Sigmoid colon (tissue), 3 donors: Measurements from ENCODE around the gene FBXL20.

Experiments
- CTCF ChIP-seq, 4 experiments: fragments of 450-650 bp in 3 of 4; fragments of 200-600 bp in 1 of 4; IDR thresholded peaks; one replicate each; pipeline ENCODE4 v1.5.1; 2016 to 2019; ENCODE audit warnings: antibody characterized with exemption in 4 of 4, mild to moderate bottlenecking in 3 of 4, moderate library complexity in 2 of 4
- POLR2A ChIP-seq, 2 donors: fragments of 450-650 bp; IDR thresholded peaks; one replicate each; pipeline ENCODE4 v1.6.1; 2016; ENCODE audit warnings: antibody characterized with exemption in 2 of 2, mild to moderate bottlenecking in 2 of 2, moderate library complexity in 2 of 2

- no peak for TF ChIP-seq CTCF (IDR thresholded peaks at IDR 0.05)
- no peak for TF ChIP-seq POLR2A (IDR thresholded peaks at IDR 0.05)
These were observed 158.3 kb downstream of the FBXL20 start for GRCh38 chr17:39243155-39243554.
